HG02973 (cell line): ENCODE results near the gene ADAMTS12.
"Not testable (repeated sequence)": the region's sequence is repeated elsewhere in the genome, so short reads cannot be mapped to it uniquely, and the experiment has no call there.

ENCODE experiments used
- ATAC-seq: cut with Tn5 transposase; IDR thresholded peaks from one replicate; pipeline ENCODE4 v1.9.1; 2021; ENCODE audit warnings: moderate library complexity; ENCODE audit not compliant: unreplicated experiment

ADAMTS12 gene

DNA sequence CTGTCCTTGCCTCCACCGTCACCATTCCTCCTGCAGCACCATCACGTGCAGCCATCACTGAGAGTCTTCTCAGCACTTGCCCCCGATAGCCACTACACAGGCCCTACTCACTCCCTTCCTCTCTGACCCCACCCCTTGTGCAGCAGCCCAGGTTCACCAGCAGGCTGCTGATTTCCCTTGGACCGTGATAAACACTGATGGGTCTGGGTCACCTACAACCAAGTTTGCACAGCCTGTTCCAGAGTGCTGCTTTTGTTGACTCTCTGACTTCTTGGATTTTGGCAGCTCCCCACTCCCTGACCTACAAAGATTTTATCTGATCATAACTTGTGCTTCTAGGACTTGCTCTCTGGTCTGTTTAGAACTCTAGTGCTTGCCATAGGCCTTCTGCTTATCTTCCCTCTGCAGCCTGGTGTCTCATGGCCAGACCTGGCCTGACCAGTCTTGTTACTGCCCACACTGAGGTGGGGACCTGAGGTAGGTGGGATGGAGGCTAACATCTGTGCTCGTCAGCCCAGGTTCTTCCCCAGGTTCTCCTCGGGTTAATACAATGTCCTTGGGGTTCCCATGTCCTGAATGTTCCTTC lies 341.7 kb downstream of the ADAMTS12 start:
- no peak for ATAC-seq

DNA sequence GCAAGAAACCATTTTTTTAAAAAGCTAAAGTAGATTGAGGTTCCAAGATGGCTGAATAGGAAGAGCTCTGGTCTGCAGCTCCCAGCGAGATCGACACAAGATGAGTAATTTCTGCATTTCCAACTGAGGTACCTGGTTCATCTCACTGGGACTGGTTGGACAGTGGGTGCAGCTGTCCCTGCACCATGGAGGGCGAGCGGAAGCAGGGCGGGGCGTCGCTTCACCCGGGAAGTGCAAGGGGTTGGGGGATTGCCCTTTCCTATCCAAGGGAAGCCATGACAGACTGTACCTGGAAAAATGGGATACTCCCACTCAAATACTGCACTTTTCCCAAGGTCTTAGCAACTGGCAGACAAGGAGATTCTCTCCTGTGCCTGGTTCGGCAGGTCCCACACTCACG lies 352.0 kb downstream of the ADAMTS12 start:
- ATAC-seq = not testable (repeated sequence)

DNA sequence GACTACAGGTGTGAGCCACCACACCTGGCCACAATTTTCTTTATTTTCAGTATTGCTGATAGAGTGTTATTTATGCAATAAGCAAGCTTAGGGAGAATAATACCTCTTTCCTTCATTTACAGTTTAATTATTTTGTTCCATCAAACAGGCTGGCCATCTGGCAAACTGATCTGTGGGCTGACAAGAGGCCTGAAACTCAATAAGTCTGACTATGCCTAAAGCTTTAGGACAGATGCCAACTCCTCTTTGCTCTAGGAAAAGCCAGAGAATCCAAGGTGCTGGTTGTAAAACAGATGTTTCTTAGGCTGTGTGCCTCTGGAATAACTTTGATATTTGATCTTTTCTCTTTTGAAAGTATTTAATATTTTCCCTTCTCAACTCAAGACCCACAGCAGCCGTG lies 352.6 kb downstream of the ADAMTS12 start:
- no peak for ATAC-seq

DNA sequence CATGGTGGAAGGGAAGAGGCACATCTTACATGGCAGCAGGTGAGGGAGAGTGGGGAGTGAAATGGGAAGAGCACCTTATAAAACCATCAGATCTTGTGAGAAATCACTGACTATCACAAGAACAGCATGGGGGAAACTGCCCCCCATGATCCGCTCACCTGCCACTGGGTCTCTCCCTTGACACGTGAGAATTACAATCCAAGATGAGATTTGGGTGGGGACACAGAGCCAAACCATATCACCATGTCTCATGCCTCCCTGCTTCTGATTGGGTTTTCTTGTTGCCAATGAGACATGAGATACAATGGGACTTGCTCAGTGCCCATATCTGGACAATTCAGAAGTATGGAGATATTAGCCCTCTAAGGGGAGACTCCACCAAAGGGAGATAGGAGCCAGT lies 353.6 kb downstream of the ADAMTS12 start:
- no peak for ATAC-seq

DNA sequence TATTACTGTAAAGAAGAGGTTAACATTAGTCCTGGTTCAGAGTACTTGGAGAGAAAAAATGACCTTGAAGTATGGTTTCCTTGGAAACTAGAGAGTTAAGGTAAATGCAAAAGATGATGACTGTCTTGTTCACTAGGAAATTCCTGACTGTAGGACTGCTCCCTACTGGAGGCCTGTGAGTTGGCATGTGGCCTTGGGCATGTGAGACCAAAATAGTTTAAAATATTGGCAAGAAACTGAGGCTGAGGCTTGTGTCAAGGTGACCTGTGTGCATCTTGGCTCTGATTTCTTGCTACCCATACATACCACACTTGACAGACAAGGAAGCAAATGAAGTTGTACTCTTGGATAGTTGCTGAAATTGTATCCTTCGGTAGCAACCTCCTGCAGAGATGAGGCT lies 354.6 kb downstream of the ADAMTS12 start:
- no peak for ATAC-seq

DNA sequence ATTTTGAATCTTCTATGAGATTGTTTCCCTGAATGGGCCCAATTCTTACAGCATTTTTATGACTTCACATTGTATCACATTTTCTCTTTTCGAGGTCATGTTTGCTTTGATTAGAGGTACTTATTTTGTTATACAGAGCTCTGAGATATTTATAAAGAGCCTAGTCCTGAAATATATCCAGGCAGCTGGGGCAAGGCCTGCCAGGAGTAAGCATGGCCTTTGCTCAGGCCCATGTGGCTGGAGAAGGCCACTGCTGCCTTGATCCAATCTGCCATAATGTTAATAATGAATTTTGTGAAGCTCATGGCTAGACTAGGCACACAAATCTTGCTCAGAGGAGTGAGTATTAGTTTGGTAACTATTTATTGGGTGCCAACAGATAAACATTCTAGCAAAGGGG lies 355.0 kb downstream of the ADAMTS12 start:
- no peak for ATAC-seq

DNA sequence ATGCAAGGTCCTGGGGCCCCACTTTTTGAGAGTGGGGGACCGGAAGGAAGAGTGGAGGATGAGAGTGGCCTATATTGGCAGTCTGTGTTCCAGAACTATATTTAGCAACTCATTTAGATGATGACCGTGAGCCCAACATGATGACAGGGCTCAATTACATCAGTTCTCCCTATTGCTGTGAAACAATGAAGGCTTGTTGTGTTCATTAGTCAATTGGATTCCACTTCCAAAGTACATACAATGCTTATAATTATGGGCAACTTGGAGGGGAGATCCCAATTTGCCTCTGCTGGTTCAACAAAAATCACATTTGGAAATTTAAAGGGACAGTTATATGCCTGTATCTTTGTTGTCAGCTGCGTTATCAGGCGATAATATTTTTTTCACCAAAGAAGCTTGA lies 360.0 kb downstream of the ADAMTS12 start:
- ATAC-seq = no peak

DNA sequence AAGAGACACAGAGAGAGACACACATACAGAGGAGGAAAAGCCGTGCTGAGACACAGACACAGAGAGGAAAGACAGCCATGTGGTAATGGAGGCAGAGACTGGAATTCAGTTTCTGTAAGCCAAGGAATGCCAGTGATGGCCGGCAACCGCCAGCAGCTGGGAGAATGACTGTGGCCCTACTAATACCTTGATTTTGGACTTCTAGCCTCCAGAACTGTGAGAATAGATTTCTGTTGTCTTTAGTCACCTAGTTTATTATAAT lies 360.8 kb downstream of the ADAMTS12 start:
- no peak for ATAC-seq

DNA sequence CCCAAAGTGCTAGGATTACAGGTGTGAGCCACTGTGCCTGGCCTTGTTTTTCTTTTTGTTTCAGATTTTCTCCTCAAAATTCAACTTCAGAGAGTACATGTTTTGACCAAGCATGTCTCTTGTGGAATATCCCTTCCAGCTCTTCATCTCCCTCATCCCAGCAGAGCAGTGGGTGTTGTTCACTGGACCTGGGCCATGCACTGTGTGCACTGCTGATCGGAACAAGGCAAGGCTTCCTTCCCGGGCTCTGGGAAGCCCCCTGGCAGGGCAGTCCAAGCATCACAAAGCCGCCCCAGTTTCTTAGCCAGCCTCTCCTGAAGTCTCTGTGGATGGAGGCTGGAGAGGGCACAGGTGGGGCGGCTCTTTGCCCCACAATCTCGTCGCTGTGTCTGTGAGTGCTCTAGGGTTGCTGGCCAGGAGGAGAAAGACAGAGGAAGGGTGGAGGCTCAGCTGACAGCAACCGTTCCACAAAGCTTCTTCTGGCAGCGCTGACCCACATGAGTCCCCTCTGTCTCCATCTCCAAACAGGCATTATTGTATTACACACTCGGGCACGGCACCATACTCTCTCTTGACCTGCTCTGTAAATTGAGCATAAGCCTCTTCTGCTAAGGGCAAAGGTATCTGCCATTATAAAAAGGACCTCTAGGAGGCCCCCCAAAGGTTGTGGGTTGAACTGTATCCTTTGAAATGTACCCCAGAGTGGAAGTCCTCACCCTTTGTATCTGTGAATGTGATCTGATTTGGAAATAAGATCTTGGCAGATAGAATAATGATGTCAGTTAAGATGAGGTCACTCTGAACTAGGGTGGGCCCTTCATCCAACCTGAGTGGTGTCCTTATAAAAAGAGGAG lies 361.4 kb downstream of the ADAMTS12 start:
- no peak for ATAC-seq

DNA sequence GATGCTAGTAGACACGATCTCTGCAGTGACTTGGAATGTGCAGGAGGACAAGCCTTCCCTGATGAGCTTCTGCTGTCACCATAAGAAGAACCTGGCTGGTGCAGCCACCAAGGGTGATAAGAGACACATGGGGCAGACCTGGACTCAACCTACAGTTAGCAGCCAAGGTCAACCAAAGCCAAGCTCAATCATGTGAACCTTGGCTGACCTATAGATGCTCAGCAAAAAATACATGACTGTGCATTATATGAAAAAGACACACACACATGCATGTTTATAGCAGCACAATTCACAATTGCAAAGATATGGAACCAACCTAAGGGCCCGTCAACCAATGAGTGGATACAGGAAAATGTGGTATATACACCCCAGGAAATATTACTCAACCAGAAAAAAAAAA lies 364.1 kb downstream of the ADAMTS12 start:
- no peak for ATAC-seq

DNA sequence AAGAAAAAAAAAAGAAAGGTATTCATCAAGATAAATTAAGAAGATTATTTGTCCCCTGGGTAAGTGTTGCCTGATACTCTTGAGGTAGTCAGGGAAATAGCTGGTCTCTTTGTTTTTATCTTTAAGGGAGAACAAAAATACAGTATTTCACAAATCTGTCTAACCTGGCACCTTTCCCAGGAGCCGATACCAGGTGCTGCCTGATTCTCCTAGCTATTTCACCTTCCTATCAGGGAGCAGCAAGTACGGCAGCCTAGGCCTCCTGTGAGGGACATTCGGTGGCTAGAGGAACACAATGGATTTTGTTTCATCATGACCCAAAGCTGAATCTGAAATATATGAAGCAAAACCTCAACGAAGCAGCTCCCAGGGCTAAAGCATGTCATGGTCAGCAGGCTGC lies 365.0 kb downstream of the ADAMTS12 start:
- ATAC-seq = no peak

DNA sequence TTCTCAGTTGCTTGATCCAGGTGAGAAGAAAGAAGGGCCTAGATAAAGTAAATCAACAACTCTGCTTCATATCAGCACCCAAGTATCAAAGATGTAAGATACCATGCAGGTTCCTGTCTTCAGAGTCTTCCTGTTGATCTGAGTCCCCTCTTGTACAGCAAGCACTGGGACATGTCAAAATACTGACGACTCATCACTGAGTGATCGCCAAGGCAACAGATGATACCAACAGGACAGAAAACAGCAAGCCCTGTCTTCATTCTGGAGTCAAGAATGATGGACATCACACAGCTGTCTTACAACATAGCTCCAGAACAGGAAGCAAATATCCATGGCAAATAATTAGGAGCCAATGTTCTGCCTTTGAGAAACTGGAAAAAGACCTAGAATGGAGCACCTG lies 367.3 kb downstream of the ADAMTS12 start:
- no peak for ATAC-seq

DNA sequence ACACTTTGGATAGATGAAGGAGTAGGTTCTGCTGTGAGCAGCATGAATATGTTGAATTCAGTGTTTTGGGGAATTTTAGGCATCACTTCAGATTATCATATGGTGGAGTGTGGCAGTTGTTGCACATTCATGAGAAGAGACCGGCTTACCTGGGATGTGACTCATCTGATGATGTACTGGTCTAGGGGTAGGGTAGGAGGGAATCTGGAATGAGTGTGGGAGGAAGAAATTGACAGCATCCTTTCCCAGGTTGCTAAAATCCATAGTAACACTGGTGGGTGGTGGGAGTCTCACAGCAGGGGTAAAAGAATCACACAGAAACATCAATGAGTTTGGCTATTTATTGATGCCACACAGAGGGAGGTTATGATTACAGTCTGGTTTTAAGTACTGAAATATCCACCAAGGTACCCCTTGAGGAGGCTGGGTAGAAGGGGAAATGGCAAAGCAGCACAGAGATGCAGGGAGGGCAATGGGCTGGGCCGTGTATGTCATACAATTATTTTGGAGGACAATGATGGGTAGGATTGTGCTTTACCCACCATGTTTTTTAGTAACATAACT lies 368.5 kb downstream of the ADAMTS12 start:
- no peak for ATAC-seq

DNA sequence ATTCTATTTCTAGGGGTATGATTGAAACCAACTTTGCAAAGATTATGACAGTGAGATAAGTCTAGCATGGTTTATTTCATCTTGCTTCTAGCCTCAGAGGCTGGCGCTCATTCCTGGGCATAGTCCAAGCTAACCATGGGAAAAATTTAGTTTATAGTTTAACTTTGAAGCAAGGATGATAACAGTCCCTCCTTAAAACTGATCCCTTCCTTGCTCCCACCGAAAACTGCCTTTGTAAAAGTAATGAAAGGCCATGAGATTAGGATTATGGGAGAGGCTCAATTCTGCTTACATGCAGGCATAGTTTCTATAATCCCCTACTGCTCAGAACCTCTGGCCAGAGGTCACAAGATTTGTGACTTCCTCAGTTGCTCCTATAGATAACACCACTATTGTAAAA lies 375.4 kb downstream of the ADAMTS12 start:
- ATAC-seq = no peak

DNA sequence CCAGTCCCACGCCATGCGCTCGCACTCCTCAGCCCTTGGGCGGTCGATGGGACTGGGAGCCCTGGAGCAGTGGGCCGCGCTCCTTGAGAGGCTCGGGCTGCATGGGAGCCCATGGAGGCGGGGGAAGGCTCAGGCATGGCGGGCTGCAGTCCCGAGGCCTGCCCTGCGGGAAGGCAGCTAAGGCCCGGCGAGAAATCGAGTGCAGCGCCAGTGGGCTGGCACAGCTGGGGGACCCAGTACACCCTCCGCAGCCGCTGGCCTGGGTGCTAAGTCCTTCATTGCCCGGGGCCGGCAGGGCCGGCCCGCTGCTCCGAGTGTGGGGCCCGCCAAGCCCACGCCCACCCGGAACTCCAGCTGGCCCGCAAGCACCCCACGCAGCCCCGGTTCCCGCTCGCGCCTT lies 376.4 kb downstream of the ADAMTS12 start:
- not testable (repeated sequence) for ATAC-seq

DNA sequence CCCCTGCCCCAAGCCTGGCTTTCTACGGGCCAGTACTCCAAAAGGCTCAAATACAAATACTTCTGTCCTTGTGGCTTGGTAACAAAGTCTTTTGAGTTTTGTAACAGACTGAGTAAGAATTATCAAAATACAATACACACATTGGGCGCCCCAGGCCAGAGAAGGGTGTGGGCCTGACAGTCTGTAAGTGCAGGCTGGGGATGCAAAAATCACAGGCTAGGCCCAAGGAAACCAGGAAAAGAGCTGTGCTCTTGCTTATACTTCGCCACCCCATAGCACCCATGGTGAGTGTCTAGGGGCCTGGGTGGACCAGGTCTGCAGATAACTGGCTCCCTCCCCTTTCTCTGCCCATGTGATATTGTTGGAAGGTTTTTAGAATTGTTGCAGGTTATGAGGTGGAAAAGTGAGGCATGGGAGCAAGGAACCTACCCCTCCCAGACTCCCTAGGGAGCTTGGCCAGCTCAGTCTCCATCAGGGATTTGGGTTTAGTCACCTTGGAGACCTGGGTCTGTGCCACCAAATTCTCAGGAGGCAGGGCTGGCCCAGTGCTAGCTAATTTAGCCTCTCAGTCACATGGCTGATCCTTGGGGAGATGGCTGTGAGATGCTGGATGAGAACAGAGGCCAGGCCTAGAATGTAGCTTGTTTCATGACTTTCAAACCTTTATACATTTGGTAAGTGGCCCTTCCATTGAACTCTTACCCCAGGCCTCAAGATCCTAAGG lies 378.2 kb downstream of the ADAMTS12 start:
- ATAC-seq = no peak

DNA sequence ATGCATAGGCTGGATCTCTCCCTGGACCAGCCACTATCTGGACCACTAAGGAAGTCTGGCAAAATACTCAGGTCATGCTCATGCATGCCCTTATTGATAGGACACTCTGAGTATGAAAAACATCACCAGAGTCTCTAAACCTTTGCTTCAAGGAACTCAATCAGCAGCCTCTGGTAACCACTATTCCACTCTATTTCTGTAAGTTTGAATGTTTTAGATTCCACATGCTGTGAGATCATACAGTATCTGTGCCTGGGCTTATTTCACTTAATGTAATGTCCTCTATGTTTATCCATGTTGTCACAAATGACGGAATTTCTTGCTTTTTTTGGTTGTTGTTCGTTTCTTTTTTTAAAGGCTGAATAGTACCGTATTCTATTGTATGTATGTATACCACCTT lies 382.8 kb downstream of the ADAMTS12 start:
- no peak for ATAC-seq

DNA sequence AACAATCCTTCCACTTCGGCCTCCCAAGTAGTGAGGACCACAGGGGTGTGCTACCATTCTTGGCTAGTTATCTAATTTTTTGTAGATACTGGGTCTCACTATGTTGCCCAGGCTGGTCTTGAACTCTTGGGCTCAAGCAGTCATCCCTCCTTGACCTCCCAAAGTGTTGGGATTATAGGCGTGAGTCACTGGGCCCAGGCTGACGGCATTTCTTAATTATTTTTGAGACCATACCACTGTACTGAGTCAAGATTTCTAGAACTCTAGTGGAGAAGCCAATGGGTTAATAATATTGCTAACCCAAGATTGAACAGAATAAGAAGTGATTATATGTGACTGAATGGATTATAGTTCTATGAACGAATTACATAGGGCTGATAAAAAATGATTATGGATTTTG lies 384.4 kb downstream of the ADAMTS12 start:
- ATAC-seq = no peak

DNA sequence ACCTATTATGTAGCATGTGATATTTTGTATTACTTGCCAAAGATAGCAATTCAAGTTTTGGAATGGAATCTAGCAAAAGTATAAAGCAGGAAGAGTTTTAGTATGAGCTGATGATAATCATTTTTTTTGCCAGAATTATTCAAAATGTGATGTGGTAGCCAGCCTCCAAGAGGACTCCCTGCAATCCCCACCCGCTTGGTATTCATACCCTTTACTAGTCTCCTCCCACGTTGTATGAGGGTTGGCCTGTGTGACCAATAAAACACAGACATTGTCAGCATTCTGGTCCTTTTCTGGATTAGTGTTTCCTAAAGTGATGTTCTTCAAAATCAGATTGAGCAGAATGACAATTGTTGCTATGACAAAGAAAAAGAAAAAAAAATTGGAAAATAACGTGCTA lies 387.2 kb downstream of the ADAMTS12 start:
- ATAC-seq = no peak

DNA sequence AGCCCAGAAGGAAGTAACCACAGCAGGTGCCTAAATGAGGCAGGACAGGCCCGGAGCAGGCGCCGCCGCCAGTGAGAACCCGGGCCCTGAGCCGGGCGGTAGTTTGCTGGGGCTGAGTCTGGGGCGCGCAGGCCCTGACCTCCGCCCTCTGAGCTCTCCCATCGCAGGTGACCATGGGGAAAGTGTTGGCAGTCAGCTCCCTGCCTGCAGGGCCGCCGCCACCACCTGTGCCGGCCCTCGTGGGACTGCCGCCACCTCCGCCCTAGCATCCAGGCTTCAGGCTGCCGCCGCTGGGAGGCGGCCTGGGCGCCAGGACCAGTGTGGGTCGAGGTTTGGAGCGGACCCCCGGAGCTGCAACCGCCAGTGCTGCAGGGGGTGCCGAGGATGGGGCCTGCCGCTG lies 389.9 kb downstream of the ADAMTS12 start:
- no peak for ATAC-seq

DNA sequence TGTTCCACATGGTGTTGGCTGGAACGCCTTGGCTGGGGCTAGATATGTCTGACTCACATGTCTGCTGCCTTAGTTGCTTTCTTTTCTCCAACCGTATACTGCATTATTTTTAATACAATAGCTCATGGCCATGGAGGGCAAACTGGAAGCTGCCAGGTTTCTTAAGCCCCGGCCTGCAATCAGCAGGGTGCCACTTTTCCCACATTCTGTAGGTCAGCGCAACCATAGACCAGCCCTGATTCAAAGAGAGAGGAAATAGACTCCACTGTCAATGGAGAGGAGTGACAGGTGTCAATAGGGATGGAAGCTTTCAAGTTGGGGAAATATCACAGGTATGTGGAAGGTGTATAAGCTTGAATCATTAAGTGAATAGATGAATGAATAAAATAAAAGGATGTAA lies 390.5 kb downstream of the ADAMTS12 start:
- ATAC-seq = no peak

DNA sequence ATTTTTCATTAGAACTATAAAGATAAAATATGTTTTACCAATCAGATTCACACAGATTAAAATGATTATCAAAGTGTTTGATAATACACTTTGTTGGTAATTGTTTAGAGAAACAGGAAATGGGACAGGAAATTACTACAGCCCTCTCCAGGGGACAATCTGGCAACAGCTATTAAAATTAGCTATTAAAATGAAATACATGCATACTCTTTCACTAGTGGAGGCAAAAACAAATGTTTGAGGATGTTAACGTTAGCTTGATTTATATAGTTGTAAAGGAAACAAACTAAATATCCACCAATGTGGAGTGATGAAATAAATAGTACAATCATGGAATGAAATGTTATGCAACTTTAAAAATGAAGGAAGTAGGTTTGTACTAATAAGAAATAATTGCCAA lies 397.3 kb downstream of the ADAMTS12 start:
- no peak for ATAC-seq
